ENCODE measurements around the gene HEPHL1.

DNA sequence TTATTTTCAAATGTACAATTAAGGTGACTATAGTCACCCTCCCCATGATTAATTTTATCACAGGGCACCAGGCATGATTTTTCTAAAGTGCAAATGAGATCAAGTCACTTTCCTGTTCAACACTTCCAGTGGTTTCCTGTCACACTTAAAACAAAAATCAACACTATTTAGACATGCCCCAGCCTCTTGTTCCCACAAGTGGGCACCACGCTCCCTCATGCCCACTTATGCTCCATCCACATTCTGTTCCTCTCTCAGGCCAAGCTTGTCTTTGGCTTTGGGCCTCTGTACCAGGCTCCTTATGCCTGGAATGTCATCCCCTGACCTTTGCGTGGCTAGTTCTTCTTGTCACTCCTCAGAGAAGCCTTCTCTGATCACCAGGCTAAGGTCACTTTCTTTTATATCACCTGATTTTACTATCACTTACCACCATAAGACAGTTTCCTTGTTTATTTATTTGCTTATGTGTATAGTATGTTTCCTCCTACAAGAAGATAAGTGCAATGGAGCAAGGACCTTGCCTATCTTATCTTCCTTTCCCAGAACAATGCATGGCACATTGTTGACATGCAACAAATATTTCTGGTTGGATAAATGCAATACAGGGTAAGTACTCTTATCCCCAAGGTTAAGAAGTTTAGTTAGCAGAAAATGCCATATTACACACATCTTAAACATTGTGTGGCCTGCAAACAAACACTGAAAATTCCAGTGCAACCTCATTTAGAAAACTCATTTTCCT is 56.6 kb downstream of the HEPHL1 start:
- TF ChIP-seq, protein P1, sequence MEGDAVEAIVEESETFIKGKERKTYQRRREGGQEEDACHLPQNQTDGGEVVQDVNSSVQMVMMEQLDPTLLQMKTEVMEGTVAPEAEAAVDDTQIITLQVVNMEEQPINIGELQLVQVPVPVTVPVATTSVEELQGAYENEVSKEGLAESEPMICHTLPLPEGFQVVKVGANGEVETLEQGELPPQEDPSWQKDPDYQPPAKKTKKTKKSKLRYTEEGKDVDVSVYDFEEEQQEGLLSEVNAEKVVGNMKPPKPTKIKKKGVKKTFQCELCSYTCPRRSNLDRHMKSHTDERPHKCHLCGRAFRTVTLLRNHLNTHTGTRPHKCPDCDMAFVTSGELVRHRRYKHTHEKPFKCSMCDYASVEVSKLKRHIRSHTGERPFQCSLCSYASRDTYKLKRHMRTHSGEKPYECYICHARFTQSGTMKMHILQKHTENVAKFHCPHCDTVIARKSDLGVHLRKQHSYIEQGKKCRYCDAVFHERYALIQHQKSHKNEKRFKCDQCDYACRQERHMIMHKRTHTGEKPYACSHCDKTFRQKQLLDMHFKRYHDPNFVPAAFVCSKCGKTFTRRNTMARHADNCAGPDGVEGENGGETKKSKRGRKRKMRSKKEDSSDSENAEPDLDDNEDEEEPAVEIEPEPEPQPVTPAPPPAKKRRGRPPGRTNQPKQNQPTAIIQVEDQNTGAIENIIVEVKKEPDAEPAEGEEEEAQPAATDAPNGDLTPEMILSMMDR (IDR thresholded peaks at IDR 0.05; ENCODE audit: low read depth, low read length), result no peak
- TF ChIP-seq EZH2phosphoT487 (IDR thresholded peaks at IDR 0.05; ENCODE audit: low read depth), result no peak
